ENCODE results near the gene CHST4. TPM values are rescaled to one million over a fixed set of nuclear protein-coding genes. Genes with fewer than 3 reads are reported as not detected.

The CHST4 gene
- total RNA-seq, 1 donor from 2014 or later, result not detected

DNA sequence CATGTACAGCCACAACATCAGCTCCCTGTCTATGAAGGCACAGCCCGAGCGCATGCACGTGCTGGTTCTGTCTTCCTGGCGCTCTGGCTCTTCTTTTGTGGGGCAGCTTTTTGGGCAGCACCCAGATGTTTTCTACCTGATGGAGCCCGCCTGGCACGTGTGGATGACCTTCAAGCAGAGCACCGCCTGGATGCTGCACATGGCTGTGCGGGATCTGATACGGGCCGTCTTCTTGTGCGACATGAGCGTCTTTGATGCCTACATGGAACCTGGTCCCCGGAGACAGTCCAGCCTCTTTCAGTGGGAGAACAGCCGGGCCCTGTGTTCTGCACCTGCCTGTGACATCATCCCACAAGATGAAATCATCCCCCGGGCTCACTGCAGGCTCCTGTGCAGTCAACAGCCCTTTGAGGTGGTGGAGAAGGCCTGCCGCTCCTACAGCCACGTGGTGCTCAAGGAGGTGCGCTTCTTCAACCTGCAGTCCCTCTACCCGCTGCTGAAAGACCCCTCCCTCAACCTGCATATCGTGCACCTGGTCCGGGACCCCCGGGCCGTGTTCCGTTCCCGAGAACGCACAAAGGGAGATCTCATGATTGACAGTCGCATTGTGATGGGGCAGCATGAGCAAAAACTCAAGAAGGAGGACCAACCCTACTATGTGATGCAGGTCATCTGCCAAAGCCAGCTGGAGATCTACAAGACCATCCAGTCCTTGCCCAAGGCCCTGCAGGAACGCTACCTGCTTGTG lies 10.7 kb downstream of the CHST4 start:
- peaks cover 21% of the 10 kb centered on the region for H3K27me3 Mint-ChIP-seq (ENCODE audit: low read depth)
- no peaks in the 10 kb centered on the region for H3K9me3 Mint-ChIP-seq (ENCODE audit: low read depth)
- H3K36me3 Mint-ChIP-seq (ENCODE audit: low read depth), result no peaks in the 10 kb centered on the region
- TF ChIP-seq, protein P1, sequence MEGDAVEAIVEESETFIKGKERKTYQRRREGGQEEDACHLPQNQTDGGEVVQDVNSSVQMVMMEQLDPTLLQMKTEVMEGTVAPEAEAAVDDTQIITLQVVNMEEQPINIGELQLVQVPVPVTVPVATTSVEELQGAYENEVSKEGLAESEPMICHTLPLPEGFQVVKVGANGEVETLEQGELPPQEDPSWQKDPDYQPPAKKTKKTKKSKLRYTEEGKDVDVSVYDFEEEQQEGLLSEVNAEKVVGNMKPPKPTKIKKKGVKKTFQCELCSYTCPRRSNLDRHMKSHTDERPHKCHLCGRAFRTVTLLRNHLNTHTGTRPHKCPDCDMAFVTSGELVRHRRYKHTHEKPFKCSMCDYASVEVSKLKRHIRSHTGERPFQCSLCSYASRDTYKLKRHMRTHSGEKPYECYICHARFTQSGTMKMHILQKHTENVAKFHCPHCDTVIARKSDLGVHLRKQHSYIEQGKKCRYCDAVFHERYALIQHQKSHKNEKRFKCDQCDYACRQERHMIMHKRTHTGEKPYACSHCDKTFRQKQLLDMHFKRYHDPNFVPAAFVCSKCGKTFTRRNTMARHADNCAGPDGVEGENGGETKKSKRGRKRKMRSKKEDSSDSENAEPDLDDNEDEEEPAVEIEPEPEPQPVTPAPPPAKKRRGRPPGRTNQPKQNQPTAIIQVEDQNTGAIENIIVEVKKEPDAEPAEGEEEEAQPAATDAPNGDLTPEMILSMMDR (IDR thresholded peaks at IDR 0.05), result no peak
- no peak overlapping the region for H3K27ac Mint-ChIP-seq (ENCODE audit: unreplicated experiment)
- no peak for DNase-seq (ENCODE audit: low spot score)
- H3K4me3 Mint-ChIP-seq (ENCODE audit: unreplicated experiment), result no peak overlapping the region
- no peaks in the 10 kb centered on the region for H3K4me1 Mint-ChIP-seq (ENCODE audit: low read depth)

DNA sequence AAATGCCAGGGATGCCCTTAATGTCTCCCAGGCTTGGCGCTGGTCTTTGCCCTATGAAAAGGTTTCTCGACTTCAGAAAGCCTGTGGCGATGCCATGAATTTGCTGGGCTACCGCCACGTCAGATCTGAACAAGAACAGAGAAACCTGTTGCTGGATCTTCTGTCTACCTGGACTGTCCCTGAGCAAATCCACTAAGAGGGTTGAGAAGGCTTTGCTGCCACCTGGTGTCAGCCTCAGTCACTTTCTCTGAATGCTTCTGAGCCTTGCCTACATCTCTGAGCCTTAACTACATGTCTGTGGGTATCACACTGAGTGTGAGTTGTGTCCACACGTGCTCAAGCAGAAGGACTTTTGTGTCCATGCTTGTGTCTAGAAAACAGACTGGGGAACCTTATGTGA lies 11.4 kb downstream of the CHST4 start:
- Mint-ChIP-seq H3K9me3 (ENCODE audit: low read depth) (no peaks in the 10 kb centered on the region), H3K27me3 (ENCODE audit: low read depth) (peaks cover 26% of the 10 kb centered on the region), H3K27ac (ENCODE audit: unreplicated experiment) (no peak overlapping the region), H3K4me3 (ENCODE audit: unreplicated experiment) (no peak overlapping the region), H3K4me1 (ENCODE audit: low read depth) (no peaks in the 10 kb centered on the region), H3K36me3 (ENCODE audit: low read depth) (no peaks in the 10 kb centered on the region)
- TF ChIP-seq, protein P1 (IDR thresholded peaks at IDR 0.05), result peak; percentile 78
- no peak for DNase-seq (ENCODE audit: low spot score)

DNA sequence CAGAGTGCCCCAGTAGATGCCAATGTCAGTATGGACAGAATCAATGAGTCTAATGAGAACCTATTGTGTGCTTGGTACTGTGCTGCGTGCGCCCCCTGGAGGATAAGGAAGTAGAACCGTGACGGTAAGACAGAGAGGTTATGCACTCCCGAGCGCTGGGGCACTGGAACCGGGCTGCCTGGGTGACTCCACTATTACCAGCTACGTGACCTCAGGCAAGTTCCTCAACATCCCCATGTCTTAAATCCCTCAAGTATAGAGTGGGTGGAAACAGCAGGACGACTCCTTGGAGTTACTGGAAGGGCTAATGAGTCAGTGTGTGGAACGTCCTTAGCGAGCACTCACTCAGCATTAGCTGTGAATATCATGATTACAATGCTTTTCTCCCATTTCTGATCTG lies 16.2 kb downstream of the CHST4 start:
- no peak overlapping the region for H3K27ac Mint-ChIP-seq (ENCODE audit: unreplicated experiment)
- H3K36me3 Mint-ChIP-seq (ENCODE audit: low read depth), result no peaks in the 10 kb centered on the region
- H3K4me3 Mint-ChIP-seq (ENCODE audit: unreplicated experiment), result no peak overlapping the region
- H3K9me3 Mint-ChIP-seq (ENCODE audit: low read depth), result no peaks in the 10 kb centered on the region
- TF ChIP-seq, protein P1 (IDR thresholded peaks at IDR 0.05), result peak; percentile 65
- no peaks in the 10 kb centered on the region for H3K4me1 Mint-ChIP-seq (ENCODE audit: low read depth)
- no peak for DNase-seq (ENCODE audit: low spot score)
- H3K27me3 Mint-ChIP-seq (ENCODE audit: low read depth), result peaks cover 28% of the 10 kb centered on the region

DNA sequence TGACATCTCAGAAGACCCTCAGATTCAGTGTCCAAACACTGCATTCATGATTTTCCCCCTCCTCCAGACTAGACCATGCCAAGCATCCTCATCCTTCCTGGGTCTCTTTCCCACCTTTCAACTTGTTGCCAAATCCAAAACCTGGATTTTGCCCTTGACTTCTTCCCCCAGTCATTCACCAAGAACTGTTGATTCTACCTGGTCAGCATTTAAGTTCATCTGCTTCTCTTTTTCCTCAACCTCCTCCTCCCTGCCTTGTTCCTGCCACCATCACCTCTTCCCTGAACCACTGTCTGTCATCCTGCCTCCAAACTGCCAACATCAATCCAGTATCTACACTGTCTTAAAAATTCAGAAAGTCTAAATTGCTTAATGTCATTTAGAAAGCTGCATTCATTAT lies 20.9 kb downstream of the CHST4 start:
- DNase-seq (ENCODE audit: low spot score), result no peak
- Mint-ChIP-seq H3K27me3 (ENCODE audit: low read depth) (peaks cover 14% of the 10 kb centered on the region), H3K27ac (ENCODE audit: unreplicated experiment) (no peak overlapping the region), H3K4me1 (ENCODE audit: low read depth) (no peaks in the 10 kb centered on the region), H3K4me3 (ENCODE audit: unreplicated experiment) (no peak overlapping the region), H3K36me3 (ENCODE audit: low read depth) (no peaks in the 10 kb centered on the region), H3K9me3 (ENCODE audit: low read depth) (no peaks in the 10 kb centered on the region)
- TF ChIP-seq, protein P1 (IDR thresholded peaks at IDR 0.05), result no peak

DNA sequence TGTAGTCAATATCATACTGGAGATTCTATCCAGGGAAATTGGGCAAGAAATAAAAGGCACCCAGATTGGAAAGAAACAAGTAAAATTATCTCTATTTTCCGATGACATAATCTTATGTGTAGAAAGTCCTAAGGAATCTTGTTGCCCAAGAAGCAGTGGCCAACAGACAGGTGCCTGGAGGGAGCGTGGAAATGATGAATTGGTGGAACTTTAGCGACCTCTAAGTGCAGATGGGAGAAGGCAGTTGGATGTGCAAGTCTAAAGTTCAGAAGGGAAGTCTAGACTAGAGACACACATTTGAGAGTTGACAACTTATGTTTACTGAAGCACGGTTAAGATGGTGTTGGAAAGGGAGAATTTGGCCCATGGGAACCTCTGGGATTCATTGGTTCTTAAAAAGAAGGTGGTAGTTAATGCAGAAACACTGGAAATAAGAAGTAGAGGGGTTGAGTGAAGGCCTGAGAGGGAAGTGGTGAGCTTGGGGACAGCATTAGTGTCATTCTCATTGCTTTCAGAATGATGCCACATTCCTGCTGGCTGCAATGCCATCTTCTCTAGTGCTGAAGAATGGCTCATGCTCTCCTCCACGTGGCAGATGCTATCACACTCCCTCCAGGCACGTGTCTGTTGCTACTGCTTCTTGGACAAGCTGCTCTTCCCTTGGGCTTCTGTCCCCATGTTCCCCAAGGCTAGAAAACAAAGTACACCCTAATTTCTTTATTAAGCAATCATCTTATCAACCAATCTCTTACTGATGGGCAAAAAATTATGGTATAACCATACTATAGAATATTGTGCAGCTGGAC lies 26.7 kb downstream of the CHST4 start:
- H3K4me1 Mint-ChIP-seq (ENCODE audit: low read depth), result no peaks in the 10 kb centered on the region
- TF ChIP-seq, protein P1 (IDR thresholded peaks at IDR 0.05), result no peak
- H3K9me3 Mint-ChIP-seq (ENCODE audit: low read depth), result no peaks in the 10 kb centered on the region
- no peak for DNase-seq (ENCODE audit: low spot score)
- H3K27me3 Mint-ChIP-seq (ENCODE audit: low read depth), result peaks cover 20% of the 10 kb centered on the region
- no peak overlapping the region for H3K4me3 Mint-ChIP-seq (ENCODE audit: unreplicated experiment)
- H3K36me3 Mint-ChIP-seq (ENCODE audit: low read depth), result peaks cover 2% of the 10 kb centered on the region
- H3K27ac Mint-ChIP-seq (ENCODE audit: unreplicated experiment), result no peak overlapping the region
